PC-3 (cell line): ENCODE measurements around the gene ASH1L.

ENCODE experiments used
- EZH2phosphoT487 ChIP-seq: fragments of 300-600 bp; sonication (generic); IDR thresholded peaks from 2 replicates; pipeline ENCODE4 v1.6.1; 2018; ENCODE audit warnings: mild to moderate bottlenecking, antibody characterized with exemption, low read length, borderline replicate concordance
- TF ChIP-seq, protein P1 (sequence below): fragments of 300-600 bp; sonication (generic); conservative IDR thresholded peaks from 2 replicates; pipeline ENCODE4 v1.5.1; 2017; ENCODE audit warnings: antibody characterized with exemption, low read depth, mild to moderate bottlenecking, low read length

DNA sequence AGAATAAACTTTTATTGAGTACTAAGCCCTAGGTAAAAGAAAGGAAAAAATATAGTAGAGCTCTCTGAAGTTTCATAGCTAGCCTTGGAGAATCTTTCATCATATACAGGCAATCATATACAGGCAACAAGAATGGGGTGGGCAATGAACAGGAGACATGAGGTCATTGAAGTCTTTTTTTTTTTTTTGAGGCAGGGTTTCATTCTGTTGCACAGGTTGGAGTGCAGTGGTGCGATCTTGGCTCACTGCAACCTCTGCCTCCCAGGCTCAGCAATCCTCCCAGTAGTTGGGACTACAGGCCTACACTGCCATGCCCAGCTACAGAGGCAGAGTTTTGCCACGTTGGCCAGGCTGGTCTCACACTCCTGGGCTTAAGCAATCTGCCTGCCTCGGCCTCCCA lies 219.8 kb downstream of the ASH1L start:
- TF ChIP-seq, protein P1, sequence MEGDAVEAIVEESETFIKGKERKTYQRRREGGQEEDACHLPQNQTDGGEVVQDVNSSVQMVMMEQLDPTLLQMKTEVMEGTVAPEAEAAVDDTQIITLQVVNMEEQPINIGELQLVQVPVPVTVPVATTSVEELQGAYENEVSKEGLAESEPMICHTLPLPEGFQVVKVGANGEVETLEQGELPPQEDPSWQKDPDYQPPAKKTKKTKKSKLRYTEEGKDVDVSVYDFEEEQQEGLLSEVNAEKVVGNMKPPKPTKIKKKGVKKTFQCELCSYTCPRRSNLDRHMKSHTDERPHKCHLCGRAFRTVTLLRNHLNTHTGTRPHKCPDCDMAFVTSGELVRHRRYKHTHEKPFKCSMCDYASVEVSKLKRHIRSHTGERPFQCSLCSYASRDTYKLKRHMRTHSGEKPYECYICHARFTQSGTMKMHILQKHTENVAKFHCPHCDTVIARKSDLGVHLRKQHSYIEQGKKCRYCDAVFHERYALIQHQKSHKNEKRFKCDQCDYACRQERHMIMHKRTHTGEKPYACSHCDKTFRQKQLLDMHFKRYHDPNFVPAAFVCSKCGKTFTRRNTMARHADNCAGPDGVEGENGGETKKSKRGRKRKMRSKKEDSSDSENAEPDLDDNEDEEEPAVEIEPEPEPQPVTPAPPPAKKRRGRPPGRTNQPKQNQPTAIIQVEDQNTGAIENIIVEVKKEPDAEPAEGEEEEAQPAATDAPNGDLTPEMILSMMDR: no peak
- TF ChIP-seq EZH2phosphoT487: no peak
